MG63 (cell line): ENCODE measurements around the gene PLXNC1. TPM values are rescaled to one million over a fixed set of nuclear protein-coding genes. Genes with fewer than 3 reads are reported as not detected.

Experiments
- DNase-seq: peaks from one replicate; pipeline ENCODE4 v3.0.0-alpha.2; 2020
- H3K27me3 ChIP-seq: fragments of 250-450 bp; sonication (Bioruptor Pico); 2 replicates; pipeline ENCODE4 v1.5.1; 2020; ENCODE audit warnings: mild to moderate bottlenecking, moderate library complexity
- H3K36me3 ChIP-seq: fragments of 250-450 bp; sonication (Bioruptor Pico); 2 replicates; pipeline ENCODE4 v1.5.1; 2020; ENCODE audit warnings: mild to moderate bottlenecking, moderate library complexity
- H3K4me3 ChIP-seq: fragments of 250-450 bp; sonication (Bioruptor Pico); 2 replicates; pipeline ENCODE4 v1.5.1; 2020; ENCODE audit warnings: mild to moderate bottlenecking, moderate library complexity
- H3K9me3 ChIP-seq: fragments of 250-450 bp; sonication (Bioruptor Pico); 2 replicates; pipeline ENCODE4 v1.5.1; 2020; ENCODE audit warnings: mild to moderate bottlenecking, moderate library complexity
- total RNA-seq: library from RNA; depleted of rRNA; stranded (reverse); fragments of >200 nt; shearing (Covaris generic); gene quantifications from 2 replicates; pipeline ENCODE4 v1.2.3, GENCODE V29; 2014; ENCODE audit warnings: low replicate concordance; rRNA removed

Gene PLXNC1
- 0.16 and 0.52 TPM in 2 replicates for total RNA-seq

DNA sequence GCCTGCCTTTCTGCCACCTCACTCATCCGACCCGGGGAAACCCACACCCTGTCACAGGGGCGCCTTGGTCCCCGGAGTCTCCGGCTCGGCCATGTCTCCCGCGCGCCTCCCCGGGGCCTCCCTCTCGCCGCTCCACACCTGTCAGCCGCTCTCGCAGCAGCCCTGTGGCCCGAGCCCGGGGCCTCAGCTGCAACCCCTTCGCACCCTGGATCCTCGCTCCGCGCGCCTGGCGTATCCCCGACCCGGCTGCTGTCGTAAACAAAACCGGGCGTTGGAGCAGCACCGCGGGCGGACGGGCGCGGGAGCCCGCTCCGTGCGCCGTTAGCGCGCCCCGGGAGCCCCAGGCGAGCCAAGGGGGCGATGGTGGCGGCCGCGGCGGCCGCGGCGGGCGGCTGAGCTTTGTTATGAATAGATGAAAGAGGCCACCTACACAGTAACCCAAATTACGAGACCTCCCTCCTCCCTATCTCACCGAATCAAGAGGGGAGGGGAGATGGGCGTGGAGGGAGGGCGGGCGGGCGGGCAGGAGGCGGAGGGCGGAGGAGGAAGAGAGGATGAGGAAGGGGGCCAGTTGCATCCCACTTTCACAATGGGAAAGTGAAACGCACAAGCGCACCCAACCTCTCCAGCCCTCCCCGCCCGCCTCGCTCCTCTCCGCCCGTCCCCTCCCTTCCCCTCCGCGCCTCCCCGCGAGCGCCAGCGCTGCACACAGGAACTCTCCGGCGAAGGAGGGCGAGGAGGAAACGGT lies at the start of gene PLXNC1:
Gene PLXNC1, plus strand, starts transcription at position 587 of the 748 bp plus-strand sequence. CDS start 395 bp downstream, outside the sequence.
- peaks cover 62% of the 10 kb centered on the region for H3K27me3 ChIP-seq
- H3K9me3 ChIP-seq, result no peaks in the 10 kb centered on the region
- no peaks in the 10 kb centered on the region for H3K36me3 ChIP-seq
- peak within 1 kb of the TSS; percentile 40 for H3K4me3 ChIP-seq
- DNase-seq, result peak; percentile 54

DNA sequence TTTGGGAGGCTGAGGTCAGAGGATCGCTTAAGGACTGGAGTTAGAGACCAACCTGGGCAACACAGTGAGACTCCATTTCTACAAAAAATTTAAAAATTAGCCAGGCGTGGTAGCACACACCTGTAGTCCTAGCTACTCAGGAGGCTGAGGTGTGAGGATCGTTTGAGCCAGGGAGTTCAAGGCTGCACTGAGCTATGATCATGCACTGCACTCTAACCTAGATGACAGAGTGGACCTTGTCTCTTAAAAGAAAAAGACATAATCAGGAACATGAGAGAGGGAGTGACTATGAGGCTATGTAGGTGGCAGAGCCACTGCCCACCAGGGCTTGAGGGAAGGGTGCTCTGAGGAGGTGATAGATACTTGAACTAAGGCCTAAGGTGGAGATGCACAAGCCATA lies 49.2 kb upstream of the PLXNC1 start:
- no peak for DNase-seq
- no peaks in the 10 kb centered on the region for H3K27me3 ChIP-seq
- no peaks in the 10 kb centered on the region for H3K36me3 ChIP-seq
- no peak overlapping the region for H3K4me3 ChIP-seq
- no peaks in the 10 kb centered on the region for H3K9me3 ChIP-seq

DNA sequence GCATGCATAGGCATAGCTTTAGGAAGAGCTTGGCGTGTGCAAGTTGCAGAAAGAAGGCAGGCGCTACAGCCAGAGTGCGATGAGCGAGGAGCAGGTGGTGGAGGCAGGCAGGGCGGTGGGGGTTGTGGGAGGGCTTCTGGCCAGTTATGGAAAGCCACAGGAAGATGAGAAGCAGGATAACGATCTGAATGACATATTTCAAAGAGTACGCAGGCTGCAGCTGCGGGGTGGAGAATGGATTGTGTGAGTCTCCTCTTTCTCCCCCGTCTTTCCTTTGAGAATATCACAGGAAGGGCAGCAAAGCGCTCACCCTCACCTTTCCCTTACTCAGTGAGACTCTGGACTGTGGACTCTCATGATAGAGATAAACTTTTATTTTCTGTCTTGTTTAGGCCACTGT lies 48.7 kb upstream of the PLXNC1 start:
- Histone ChIP-seq H3K4me3 (no peak overlapping the region), H3K9me3 (no peaks in the 10 kb centered on the region), H3K27me3 (no peaks in the 10 kb centered on the region), H3K36me3 (no peaks in the 10 kb centered on the region)
- no peak for DNase-seq

DNA sequence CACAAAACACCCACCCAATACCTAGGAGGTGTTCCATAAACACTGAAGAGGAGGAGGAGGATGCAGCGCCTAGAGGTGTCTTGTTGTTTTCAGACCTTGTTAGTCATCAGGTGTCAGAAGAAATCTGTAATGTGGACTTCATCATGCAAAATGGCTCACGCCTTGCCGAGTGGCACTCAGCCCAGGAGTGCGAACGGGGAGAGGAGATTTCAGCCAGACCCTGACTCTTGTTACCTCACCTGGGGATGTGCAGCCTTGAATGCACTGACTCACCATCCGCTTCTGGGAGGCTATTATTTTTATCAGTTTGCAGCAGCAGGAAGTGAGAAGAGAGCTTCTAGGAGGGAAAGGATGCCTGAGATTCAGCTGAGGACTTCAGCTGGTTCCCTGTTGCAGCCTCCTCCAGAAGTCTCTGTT lies 48.2 kb upstream of the PLXNC1 start:
- Histone ChIP-seq H3K4me3 (no peak overlapping the region), H3K27me3 (no peaks in the 10 kb centered on the region), H3K9me3 (no peaks in the 10 kb centered on the region), H3K36me3 (no peaks in the 10 kb centered on the region)
- DNase-seq, result no peak

DNA sequence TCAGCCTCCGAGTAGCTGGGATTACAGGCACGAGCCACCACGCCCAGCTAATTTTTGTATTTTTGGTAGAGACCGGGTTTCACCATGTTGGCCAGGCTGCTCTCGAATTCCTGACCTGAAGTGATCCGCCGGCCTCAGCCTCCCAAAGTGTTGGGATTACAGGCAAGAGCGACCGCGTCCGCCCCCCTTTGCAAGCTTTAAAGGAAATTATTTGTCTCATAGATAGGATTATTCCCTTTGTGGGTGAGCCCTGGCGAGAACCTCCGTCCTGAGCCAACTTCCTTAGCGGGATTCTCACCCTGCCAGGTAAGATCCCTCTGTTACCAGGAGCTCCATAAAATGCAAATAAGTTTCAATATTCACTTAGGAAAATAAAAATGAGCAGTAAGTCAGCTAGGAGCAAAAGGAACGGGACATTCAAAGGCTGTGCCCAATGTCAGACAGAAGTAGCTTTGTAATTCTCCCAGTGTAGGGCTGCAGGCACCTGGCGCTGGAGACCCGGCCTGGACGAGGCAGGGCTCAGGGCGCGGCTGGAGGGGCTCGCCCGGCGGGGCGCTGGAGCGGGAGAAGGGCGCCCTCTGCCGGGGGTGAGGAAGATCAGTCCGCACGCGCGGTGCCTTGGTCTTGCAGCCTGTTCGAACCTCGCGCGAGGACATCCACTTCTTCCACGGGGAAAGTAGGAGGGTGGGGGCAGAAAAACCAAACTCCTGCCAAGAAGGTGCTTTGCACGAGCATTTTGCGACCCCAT lies 47.2 kb upstream of the PLXNC1 start:
- Histone ChIP-seq H3K9me3 (no peaks in the 10 kb centered on the region), H3K36me3 (no peaks in the 10 kb centered on the region), H3K4me3 (peak overlapping the region; percentile 53), H3K27me3 (no peaks in the 10 kb centered on the region)
- DNase-seq, result peak; percentile 40

DNA sequence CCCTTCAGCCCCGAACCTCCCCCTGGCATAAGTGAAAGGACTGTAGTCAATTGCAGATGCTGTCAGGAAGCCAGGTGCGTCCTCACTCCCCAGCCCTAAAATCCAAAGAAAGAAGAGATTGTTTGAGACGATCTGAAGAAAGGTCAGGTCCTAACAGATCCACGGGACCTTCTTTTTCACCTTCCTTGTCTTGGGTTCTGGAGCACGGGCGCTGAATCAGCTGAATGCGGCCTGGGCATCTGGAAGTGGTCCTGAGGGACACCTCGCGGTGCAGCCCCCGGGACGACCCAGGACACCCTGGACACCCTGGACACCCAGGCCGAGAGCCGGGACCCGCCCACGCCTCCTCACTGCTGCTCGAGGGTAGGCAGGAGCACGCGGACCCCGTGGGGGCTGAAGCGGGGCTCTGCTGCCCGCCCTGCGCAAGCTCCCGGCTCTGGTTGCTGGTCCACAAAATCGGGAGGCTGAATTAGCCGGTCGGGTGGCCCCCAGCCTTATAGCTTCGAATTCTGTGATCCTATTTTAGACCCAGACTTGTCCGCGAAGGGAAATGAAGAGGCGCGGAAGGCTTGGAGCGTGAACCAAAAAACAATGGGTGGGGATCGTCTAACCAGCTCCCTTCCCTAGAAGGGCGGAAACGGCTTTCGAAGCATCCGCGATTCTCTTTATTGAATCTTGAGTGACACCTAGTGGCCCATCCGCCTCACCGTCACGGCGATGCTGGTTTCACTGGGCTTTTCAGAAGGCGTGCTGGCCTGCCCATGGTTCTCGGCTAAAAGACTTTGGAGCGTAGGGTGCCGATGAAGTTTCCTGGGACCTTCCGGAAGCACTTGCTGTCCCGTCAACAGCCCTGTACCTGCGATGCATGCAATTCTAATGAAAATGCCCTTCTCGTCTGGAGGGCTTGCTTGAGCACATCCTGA lies 46.4 kb upstream of the PLXNC1 start:
- H3K4me3 ChIP-seq, result peak overlapping the region; percentile 53
- no peaks in the 10 kb centered on the region for H3K9me3 ChIP-seq
- DNase-seq, result peak; percentile 75
- no peaks in the 10 kb centered on the region for H3K27me3 ChIP-seq
- H3K36me3 ChIP-seq, result no peaks in the 10 kb centered on the region

DNA sequence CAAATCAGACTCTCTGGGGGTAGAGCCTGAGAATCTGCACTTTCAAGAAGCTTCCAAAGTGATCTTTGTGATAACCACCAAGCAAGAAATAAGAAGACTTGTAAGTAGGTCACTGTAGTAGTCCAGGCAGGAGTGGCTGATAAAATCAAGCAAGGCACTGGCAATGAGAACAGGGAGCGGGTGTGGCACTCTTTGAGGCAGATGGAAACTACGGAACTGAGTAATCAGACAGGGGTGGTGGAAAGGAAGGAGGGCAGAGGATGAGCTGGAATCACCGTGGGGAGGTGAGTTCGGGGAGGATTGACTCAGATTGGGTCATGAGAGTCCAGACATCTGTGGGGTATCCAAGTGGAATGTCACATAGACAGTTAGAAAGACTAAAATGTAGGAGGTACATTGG lies 44.4 kb upstream of the PLXNC1 start:
- no peak overlapping the region for H3K4me3 ChIP-seq
- no peaks in the 10 kb centered on the region for H3K36me3 ChIP-seq
- no peak for DNase-seq
- H3K27me3 ChIP-seq, result no peaks in the 10 kb centered on the region
- H3K9me3 ChIP-seq, result no peaks in the 10 kb centered on the region

DNA sequence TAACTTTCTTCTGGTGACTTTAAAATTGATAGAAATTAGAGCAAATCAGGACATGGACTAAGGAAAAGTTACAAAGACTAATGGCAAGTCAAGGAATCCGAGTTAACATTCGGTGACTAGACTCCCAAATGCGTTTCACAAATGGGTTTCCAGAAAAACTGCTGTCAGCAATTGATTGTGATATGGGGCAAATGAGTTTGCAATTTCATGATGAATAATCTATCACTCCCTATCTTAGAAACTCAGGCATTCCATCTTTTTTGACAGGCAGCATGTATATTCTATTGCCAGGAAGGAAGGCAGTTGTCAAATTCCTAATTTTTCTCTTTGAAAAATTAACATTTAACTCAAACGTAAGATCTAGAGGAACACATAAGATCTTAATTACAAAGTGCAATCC lies 40.5 kb upstream of the PLXNC1 start:
- H3K27me3 ChIP-seq, result no peaks in the 10 kb centered on the region
- no peak for DNase-seq

DNA sequence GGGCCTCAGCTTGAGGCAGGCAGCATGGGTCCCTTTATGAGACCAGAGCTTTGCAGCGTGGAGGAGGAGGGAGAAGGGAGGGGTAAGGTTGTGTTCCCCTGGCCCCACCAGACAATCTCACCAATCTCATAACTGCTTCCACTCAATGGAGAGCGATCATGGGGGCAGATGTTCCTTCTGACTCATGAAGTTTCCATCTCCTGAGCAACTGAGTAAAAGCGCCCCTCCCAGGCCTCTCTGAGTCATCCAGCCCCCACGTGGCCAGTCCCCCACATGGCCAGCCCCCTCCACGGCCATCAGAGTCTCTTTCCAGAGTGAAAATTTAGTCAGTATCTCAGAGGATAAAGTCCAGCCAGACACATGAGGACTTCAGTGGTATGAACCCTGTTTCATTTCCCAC lies 39.2 kb upstream of the PLXNC1 start:
- Histone ChIP-seq H3K36me3 (no peaks in the 10 kb centered on the region), H3K27me3 (no peaks in the 10 kb centered on the region), H3K9me3 (no peaks in the 10 kb centered on the region), H3K4me3 (no peak overlapping the region)
- DNase-seq, result no peak

More for the DNA sequence above, 40.5 kb upstream of the PLXNC1 start:
- Histone ChIP-seq H3K36me3 (no peaks in the 10 kb centered on the region), H3K9me3 (no peaks in the 10 kb centered on the region), H3K4me3 (no peak overlapping the region)

DNA sequence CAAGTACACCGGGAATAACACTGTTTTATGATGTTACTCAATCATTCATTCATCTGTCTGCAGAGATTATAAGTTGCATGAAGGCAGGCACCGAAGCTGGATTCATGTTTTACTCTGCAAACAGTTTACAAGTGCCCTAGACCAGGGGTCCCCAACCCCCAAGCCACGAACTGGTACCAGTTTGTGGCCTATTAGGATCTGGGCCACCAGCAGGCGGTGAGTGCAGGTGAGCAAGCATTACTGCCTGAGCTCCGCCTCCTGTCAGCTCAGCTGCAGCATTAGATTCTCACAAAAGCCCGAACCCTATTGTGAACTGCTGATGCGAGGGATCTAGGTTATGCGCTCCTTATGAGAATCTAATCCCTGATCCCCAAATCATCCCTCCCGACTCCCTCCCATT lies 38.1 kb upstream of the PLXNC1 start:
- H3K27me3 ChIP-seq, result no peaks in the 10 kb centered on the region
- H3K36me3 ChIP-seq, result no peaks in the 10 kb centered on the region
- H3K4me3 ChIP-seq, result no peak overlapping the region
- no peaks in the 10 kb centered on the region for H3K9me3 ChIP-seq
- DNase-seq, result no peak

DNA sequence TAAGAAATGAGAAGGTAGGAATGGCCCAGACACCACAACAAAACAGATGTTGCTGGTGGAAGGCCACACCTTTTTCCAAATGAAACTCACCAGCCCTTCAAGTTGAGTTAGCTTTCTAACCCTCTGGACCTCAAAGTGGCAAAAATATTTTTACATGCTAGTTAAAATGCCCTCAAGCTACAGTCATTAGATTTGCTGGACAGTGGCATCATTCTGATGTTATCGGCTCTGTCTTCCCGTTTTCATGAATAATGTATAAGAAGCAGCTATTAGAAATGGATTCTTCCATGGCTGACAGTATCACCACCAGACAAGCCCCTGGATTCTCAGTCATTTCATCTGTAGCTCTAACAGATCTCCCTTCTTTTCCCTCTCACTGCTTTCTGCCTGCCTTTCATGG lies 37.1 kb upstream of the PLXNC1 start:
- DNase-seq, result no peak
- Histone ChIP-seq H3K27me3 (no peaks in the 10 kb centered on the region), H3K36me3 (no peaks in the 10 kb centered on the region), H3K4me3 (no peak overlapping the region), H3K9me3 (no peaks in the 10 kb centered on the region)

DNA sequence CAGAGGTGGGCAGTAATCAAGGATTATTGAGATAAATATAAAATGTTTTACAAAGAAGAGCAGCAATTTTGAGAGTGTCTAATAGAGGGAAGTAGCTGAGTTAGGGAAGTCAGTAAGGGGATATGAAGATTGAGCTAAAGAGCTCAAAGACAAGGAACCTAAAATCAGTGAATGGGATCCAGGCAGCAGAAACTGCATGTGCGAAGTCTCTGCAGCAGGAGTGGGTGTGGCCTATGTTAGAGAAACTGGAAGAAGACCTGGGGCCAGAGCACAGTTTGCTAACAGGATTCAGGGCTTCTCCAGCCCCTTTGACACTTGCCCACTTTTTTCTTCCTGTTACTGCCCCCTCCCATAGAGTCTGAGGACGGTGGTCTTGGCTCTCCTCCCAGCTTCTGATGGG lies 36.3 kb upstream of the PLXNC1 start:
- Histone ChIP-seq H3K9me3 (no peaks in the 10 kb centered on the region), H3K4me3 (no peak overlapping the region), H3K27me3 (no peaks in the 10 kb centered on the region), H3K36me3 (no peaks in the 10 kb centered on the region)
- DNase-seq, result no peak

DNA sequence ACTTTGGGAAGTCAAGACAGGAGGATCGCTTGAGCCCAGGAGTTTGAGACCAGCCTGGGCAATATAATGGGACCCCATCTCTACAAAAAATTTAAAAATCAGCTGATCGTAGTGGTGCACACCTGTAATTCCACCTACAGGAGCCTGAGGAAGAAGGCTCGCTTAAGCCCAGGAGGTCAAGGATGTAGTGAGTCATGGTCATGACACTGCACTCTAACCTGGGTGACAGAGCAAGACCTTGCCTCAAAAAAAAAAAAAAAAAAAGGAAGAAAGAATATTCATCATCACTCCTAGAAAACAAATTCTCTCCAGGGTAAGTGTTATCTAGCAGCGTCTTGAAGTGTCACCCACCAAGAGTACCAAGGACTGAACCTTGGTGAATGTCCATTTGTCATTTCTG lies 34.2 kb upstream of the PLXNC1 start:
- Histone ChIP-seq H3K36me3 (no peaks in the 10 kb centered on the region), H3K27me3 (no peaks in the 10 kb centered on the region), H3K4me3 (no peak overlapping the region), H3K9me3 (no peaks in the 10 kb centered on the region)
- no peak for DNase-seq

DNA sequence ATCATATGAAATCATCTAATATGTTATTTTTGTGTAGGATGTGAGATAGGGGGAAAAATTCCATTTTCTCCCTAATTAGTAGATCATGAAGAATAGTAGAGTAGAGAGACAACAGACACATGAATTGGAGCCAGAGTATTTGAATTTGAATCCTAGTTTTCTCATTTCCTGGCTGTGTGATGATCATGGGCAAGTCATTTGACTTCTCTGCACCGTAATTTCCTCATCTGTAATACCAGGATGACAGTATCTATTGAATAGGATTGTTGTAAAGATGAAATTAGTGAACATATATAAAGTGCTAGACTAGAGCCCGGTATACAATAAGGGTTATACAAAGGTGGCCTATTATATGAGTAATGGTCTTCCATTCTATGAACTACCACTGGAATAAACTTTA lies 32.2 kb upstream of the PLXNC1 start:
- Histone ChIP-seq H3K4me3 (no peak overlapping the region), H3K9me3 (no peaks in the 10 kb centered on the region), H3K27me3 (no peaks in the 10 kb centered on the region), H3K36me3 (no peaks in the 10 kb centered on the region)
- no peak for DNase-seq

DNA sequence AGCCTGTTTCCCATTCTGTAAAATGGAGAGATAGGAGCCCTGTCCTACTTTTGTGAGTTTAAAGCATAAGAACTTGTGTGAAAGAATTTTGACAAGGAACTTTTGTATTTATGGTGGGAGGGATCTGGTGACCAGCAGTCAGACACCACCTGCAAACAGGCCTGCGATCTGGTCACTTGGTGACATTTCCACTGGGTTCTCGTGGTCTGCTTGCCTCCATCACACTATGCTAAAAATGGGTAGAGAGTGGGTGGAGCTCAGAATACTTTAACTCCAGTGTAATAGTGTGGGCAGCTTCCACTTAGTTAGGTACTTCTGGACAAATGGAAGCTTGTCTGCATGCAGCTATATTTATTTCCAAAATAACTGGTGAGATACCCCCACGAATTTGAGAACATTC lies 26.5 kb upstream of the PLXNC1 start:
- Histone ChIP-seq H3K27me3 (peaks cover 13% of the 10 kb centered on the region), H3K9me3 (no peaks in the 10 kb centered on the region), H3K4me3 (no peak overlapping the region), H3K36me3 (no peaks in the 10 kb centered on the region)
- no peak for DNase-seq

DNA sequence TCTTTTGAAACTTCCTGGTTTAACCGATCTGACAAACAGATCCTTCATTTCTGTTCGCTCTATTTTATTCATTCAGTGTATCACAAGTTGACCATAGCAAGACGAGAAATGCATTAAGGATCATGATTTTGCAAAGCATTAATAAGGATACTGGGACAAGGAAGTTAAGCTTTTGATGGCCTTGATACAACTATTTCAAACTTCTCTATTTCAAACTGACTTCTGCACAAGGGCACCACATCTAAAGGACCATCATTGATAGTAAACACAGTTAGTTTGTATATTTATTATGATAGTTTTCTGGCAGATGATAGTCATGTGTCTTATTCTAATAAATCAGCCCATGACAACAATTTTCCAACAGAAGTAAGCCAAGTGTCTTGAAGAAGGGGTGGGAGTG lies 25.8 kb upstream of the PLXNC1 start:
- no peak overlapping the region for H3K4me3 ChIP-seq
- peaks cover 17% of the 10 kb centered on the region for H3K27me3 ChIP-seq
- H3K9me3 ChIP-seq, result no peaks in the 10 kb centered on the region
- H3K36me3 ChIP-seq, result no peaks in the 10 kb centered on the region
- no peak for DNase-seq

DNA sequence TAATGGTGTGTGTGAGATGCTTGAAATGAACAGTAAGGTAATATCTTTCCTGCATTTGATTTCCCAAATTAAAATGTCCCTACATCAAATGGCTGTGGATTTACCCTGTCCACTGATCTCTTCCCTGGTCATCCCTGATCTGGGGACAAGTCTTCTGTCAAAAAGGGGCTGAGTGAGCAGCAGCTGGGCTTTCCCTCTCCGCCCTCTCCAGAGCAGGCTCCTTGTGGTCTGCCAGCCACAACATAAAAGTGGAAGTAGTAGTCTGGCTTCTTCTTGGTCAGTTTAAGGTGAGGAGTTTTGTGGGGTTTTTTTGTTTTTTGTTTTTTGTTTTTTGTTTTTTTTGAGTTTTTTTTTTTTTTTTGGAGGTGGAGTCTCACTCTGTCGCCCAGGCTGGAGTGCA lies 25.2 kb upstream of the PLXNC1 start:
- H3K36me3 ChIP-seq, result no peaks in the 10 kb centered on the region
- H3K9me3 ChIP-seq, result no peaks in the 10 kb centered on the region
- no peak overlapping the region for H3K4me3 ChIP-seq
- H3K27me3 ChIP-seq, result peaks cover 21% of the 10 kb centered on the region
- DNase-seq, result no peak
